Naive thymus-derived CD4-positive, alpha-beta T cell (primary cell): Measurements from ENCODE around the gene SETD1B. TPM values are rescaled to one million over a fixed set of nuclear protein-coding genes. Genes with fewer than 3 reads are reported as not detected.
"Not testable (repeated sequence)": the region's sequence is repeated elsewhere in the genome, so short reads cannot be mapped to it uniquely, and the experiment has no call there.

ENCODE experiments used
- ATAC-seq: fragments of 150-1000 bp; cut with Tn5 transposase; 2 replicates; pipeline ENCODE4 v1.10.0; 2021; ENCODE audit warnings: mild to moderate bottlenecking, moderate library complexity
- CTCF ChIA-PET: fragments of 350-600 bp; sonication (Branson Sonifier 250); formaldehyde crosslinking; loops from one replicate; lab custom pipeline; 2021; ENCODE audit warnings: antibody characterized with exemption; lab: Charles Lee
- POLR2A ChIA-PET: fragments of 350-600 bp; sonication (Branson Sonifier 250); formaldehyde crosslinking; loops from one replicate; lab custom pipeline; 2021; ENCODE audit warnings: antibody characterized with exemption, inconsistent platforms; lab: Charles Lee
- DNase-seq, 9 donors: peaks; one replicate each; pipeline versions ENCODE4 v3.0.0 to v3.0.0-alpha.2; 2020 to 2022; ENCODE audit warnings: mixed read lengths in 1 of 9
- H3K27ac ChIP-seq: one replicate; pipeline ENCODE4 v1.7.0; 2013; ENCODE audit warnings: mild to moderate bottlenecking, low read depth, low read length, moderate library complexity
- H3K27me3 ChIP-seq, 2 donors: one replicate each; pipeline ENCODE4 v1.7.0; 2013; ENCODE audit warnings: low read length in 2 of 2, mild to moderate bottlenecking in 2 of 2, moderate library complexity in 2 of 2; ENCODE audit not compliant: control insufficient read depth in 2 of 2, insufficient read depth in 2 of 2
- H3K36me3 ChIP-seq, 3 experiments: 1 replicate in 2 of 3; 2 replicates in 1 of 3; pipeline ENCODE4 v1.7.0; 2013; ENCODE audit warnings: low read length in 3 of 3, mild to moderate bottlenecking in 3 of 3, moderate library complexity in 1 of 3; ENCODE audit not compliant: insufficient read depth in 3 of 3, control insufficient read depth in 2 of 3
- H3K4me1 ChIP-seq, 2 donors: one replicate each; pipeline ENCODE4 v1.7.0; 2013; ENCODE audit warnings: low read length in 2 of 2, mild to moderate bottlenecking in 2 of 2, moderate library complexity in 1 of 2; ENCODE audit not compliant: control insufficient read depth in 2 of 2, insufficient read depth in 2 of 2
- H3K4me3 ChIP-seq: 2 replicates; pipeline ENCODE4 v1.7.0; 2013; ENCODE audit warnings: mild to moderate bottlenecking, low read length
- H3K9me3 ChIP-seq, 3 experiments: 1 replicate in 2 of 3; 2 replicates in 1 of 3; pipeline ENCODE4 v1.7.0; 2013; ENCODE audit warnings: low read length in 3 of 3; ENCODE audit not compliant: control insufficient read depth in 2 of 3
- H3K27ac Mint-ChIP-seq, 9 donors: one replicate each; pipeline ENCODE4 v1.8.0; 2020 to 2022; ENCODE audit warnings: mixed read lengths in 9 of 9, mild to moderate bottlenecking in 8 of 9, moderate library complexity in 5 of 9, inconsistent platforms in 2 of 9
- H3K27me3 Mint-ChIP-seq, 5 donors: one replicate each; pipeline ENCODE4 v1.8.0; 2021 to 2022; ENCODE audit warnings: mixed read lengths in 5 of 5, mild to moderate bottlenecking in 1 of 5
- H3K36me3 Mint-ChIP-seq, 5 donors: one replicate each; pipeline ENCODE4 v1.8.0; 2020 to 2022; ENCODE audit warnings: mixed read lengths in 5 of 5, mild to moderate bottlenecking in 3 of 5, inconsistent platforms in 1 of 5
- H3K4me1 Mint-ChIP-seq, 7 donors: one replicate each; pipeline ENCODE4 v1.8.0; 2020 to 2022; ENCODE audit warnings: mixed read lengths in 7 of 7, mild to moderate bottlenecking in 3 of 7, inconsistent platforms in 1 of 7
- H3K4me3 Mint-ChIP-seq, 10 donors: one replicate each; pipeline ENCODE4 v1.8.0; 2020 to 2022; ENCODE audit warnings: mild to moderate bottlenecking in 10 of 10, mixed read lengths in 10 of 10, moderate library complexity in 6 of 10, inconsistent platforms in 2 of 10
- H3K9me3 Mint-ChIP-seq, 11 donors: one replicate each; pipeline ENCODE4 v1.8.0; 2020 to 2022; ENCODE audit warnings: mixed read lengths in 11 of 11, mild to moderate bottlenecking in 4 of 11, inconsistent platforms in 1 of 11, moderate library complexity in 1 of 11
- intact Hi-C, 2 donors: fragments of 100-400 bp; cut with micrococcal nuclease; formaldehyde crosslinking; loops; one replicate each; pipeline ENCODE4 v1.15.1; 2023
- polyA plus RNA-seq, 2 donors: library from polyadenylated mRNA; unstranded; fragments of 300-500 nt; fragmentation: Illumina TruSeq; gene quantifications; one replicate each; pipeline ENCODE4 v1.2.3, GENCODE V29; 2021
- total RNA-seq, 6 experiments: library from RNA in 5 of 6; stranded (reverse) in 5 of 6; gene quantifications; 1 replicate in 5 of 6; 2 replicates in 1 of 6; pipeline ENCODE4 v1.2.3 and lab custom pipeline; 2021 to 2026

Gene SETD1B
- total and polyA plus RNA-seq, 7 experiments from 2014 or later: 2.1 to 124 (median 77.7) TPM

GRCh38 chr12:121860699-121861098 is 56.9 kb downstream of the SETD1B start:
- H3K27me3 ChIP-seq, DNase-seq, H3K27me3 Mint-ChIP-seq, H3K9me3 Mint-ChIP-seq, POLR2A ChIA-PET, H3K36me3 Mint-ChIP-seq, H3K9me3 ChIP-seq, H3K4me3 Mint-ChIP-seq, CTCF ChIA-PET, H3K36me3 ChIP-seq, H3K4me3 ChIP-seq, ATAC-seq, H3K4me1 Mint-ChIP-seq, H3K4me1 ChIP-seq, H3K27ac ChIP-seq, intact Hi-C loops, H3K27ac Mint-ChIP-seq: not testable (repeated sequence)

GRCh38 chr12:121861636-121862254 is 57.9 kb downstream of the SETD1B start:
- Histone ChIP-seq H3K4me3 (no peak overlapping the region), H3K27me3 (no peaks in the 10 kb centered on the region), H3K27ac (no peak overlapping the region), H3K36me3 (no peaks in the 10 kb centered on the region), H3K9me3 (no peaks in the 10 kb centered on the region), H3K4me1 (no peaks in the 10 kb centered on the region)
- H3K27me3 Mint-ChIP-seq: no peaks in the 10 kb centered on the region
- no peak for ATAC-seq
- CTCF ChIA-PET: no interaction called here
- H3K9me3 Mint-ChIP-seq: no peaks in the 10 kb centered on the region
- peaks cover 0 to 4% (median 0%) of the 10 kb centered on the region in 7 donors for H3K4me1 Mint-ChIP-seq
- H3K27ac Mint-ChIP-seq: no peak overlapping the region
- intact Hi-C loops: no loop called here
- H3K36me3 Mint-ChIP-seq: no peaks in the 10 kb centered on the region
- DNase-seq: no peak
- no peak overlapping the region for H3K4me3 Mint-ChIP-seq
- POLR2A ChIA-PET: interaction anchor here (0.6 kb wide), 1 partner anchor 165 kb away, joined by 3 read pairs; no protein-coding TSS in a partner anchor

- Mint-ChIP-seq H3K27me3 (no peaks in the 10 kb centered on the region), H3K4me1 (peaks cover 0 to 4% (median 0%) of the 10 kb centered on the region in 7 donors), H3K9me3 (no peaks in the 10 kb centered on the region), H3K27ac (no peak overlapping the region), H3K4me3 (no peak overlapping the region), H3K36me3 (no peaks in the 10 kb centered on the region)
- Histone ChIP-seq H3K9me3 (no peaks in the 10 kb centered on the region), H3K27ac (no peak overlapping the region), H3K27me3 (no peaks in the 10 kb centered on the region), H3K4me3 (no peak overlapping the region), H3K4me1 (no peaks in the 10 kb centered on the region), H3K36me3 (no peaks in the 10 kb centered on the region)
- intact Hi-C loops: no loop called here
- POLR2A ChIA-PET: no interaction called here
- CTCF ChIA-PET: no interaction called here
- no peak for ATAC-seq
- DNase-seq: no peak
These were observed 62.5 kb downstream of the SETD1B start for GRCh38 chr12:121866331-121866730.

GRCh38 chr12:121869229-121869628 is 65.4 kb downstream of the SETD1B start:
- H3K4me1 ChIP-seq, POLR2A ChIA-PET, H3K4me1 Mint-ChIP-seq, H3K27ac Mint-ChIP-seq, H3K27me3 Mint-ChIP-seq, H3K27ac ChIP-seq, H3K9me3 Mint-ChIP-seq, H3K4me3 Mint-ChIP-seq, H3K9me3 ChIP-seq, H3K4me3 ChIP-seq, ATAC-seq, H3K27me3 ChIP-seq, H3K36me3 ChIP-seq, H3K36me3 Mint-ChIP-seq, intact Hi-C loops, CTCF ChIA-PET, DNase-seq: not testable (repeated sequence)

- intact Hi-C loops: no loop called here
- ATAC-seq (no peak), DNase-seq (no peak)
- no peak overlapping the region for H3K4me3 Mint-ChIP-seq
- H3K27me3 Mint-ChIP-seq: no peaks in the 10 kb centered on the region
- H3K27ac ChIP-seq: no peak overlapping the region
- ChIA-PET POLR2A (no interaction called here), CTCF (no interaction called here)
- H3K4me1 ChIP-seq: no peaks in the 10 kb centered on the region
- H3K4me1 Mint-ChIP-seq: peaks cover 0 to 5% (median 0%) of the 10 kb centered on the region in 7 donors
- H3K36me3 Mint-ChIP-seq: no peaks in the 10 kb centered on the region
- H3K27me3 ChIP-seq: no peaks in the 10 kb centered on the region
- no peak overlapping the region for H3K27ac Mint-ChIP-seq
- H3K9me3 Mint-ChIP-seq: no peaks in the 10 kb centered on the region
- no peaks in the 10 kb centered on the region for H3K9me3 ChIP-seq
- H3K36me3 ChIP-seq: no peaks in the 10 kb centered on the region
- no peak overlapping the region for H3K4me3 ChIP-seq
These were observed 67.7 kb downstream of the SETD1B start for GRCh38 chr12:121871467-121871866.

DNA sequence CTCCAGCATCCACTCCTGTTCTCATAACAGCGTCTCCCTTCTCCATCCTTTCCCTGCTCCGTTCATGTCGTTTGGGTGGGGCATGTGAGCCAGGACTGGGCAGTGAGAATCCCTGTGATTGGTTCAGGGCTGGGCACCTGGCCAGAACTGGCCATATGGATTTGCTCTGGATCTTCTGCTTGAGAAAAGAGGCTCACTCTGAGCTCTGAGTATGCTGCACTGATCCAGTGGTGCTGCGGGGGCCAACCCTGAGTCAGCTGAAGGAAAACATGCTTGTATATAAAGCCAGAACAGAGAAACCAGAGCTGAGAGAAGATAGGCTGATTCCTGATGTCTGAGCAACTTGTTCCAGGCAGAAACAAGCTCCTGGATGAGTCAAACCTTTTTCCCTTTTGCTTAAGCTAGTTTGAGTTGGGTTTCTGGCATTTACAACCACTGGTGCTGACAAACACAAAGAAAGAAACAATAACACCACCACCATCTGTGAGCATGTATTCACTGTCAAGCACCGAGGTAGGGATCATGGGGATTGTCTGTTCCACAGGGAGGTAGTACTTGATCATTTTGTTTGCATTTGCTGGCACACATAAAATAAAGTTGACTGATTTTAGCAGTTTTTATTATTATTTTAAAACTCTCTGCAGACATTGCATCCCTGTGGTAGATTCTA is 68.9 kb downstream of the SETD1B start:
- intact Hi-C loops: no loop called here
- H3K4me1 Mint-ChIP-seq: peaks cover 0 to 5% (median 0%) of the 10 kb centered on the region in 7 donors
- Histone ChIP-seq H3K9me3 (no peaks in the 10 kb centered on the region), H3K27ac (no peak overlapping the region), H3K27me3 (no peaks in the 10 kb centered on the region), H3K4me1 (no peaks in the 10 kb centered on the region), H3K4me3 (no peak overlapping the region), H3K36me3 (no peaks in the 10 kb centered on the region)
- no peak overlapping the region for H3K4me3 Mint-ChIP-seq
- no peak overlapping the region for H3K27ac Mint-ChIP-seq
- no peaks in the 10 kb centered on the region for H3K9me3 Mint-ChIP-seq
- ATAC-seq: no peak
- ChIA-PET CTCF (interaction anchor here (0.6 kb wide), 2 partner anchors 96 to 308 kb away, joined by 3 to 8 read pairs; no protein-coding TSS in a partner anchor), POLR2A (no interaction called here)
- no peaks in the 10 kb centered on the region for H3K36me3 Mint-ChIP-seq
- no peaks in the 10 kb centered on the region for H3K27me3 Mint-ChIP-seq
- DNase-seq: no peak

GRCh38 chr12:121873216-121873569 is 69.4 kb downstream of the SETD1B start:
- H3K27me3 ChIP-seq: no peaks in the 10 kb centered on the region
- CTCF ChIA-PET: interaction anchor here (0.6 kb wide), 1 partner anchor 96 kb away, joined by 8 read pairs; no protein-coding TSS in a partner anchor
- intact Hi-C loops: no loop called here
- H3K27ac ChIP-seq: no peak overlapping the region
- H3K4me1 Mint-ChIP-seq: peaks cover 0 to 7% (median 0%) of the 10 kb centered on the region in 7 donors
- H3K4me1 ChIP-seq: no peaks in the 10 kb centered on the region
- no peaks in the 10 kb centered on the region for H3K27me3 Mint-ChIP-seq
- no peak for DNase-seq
- POLR2A ChIA-PET: no interaction called here
- H3K4me3 Mint-ChIP-seq: no peak overlapping the region
- H3K9me3 Mint-ChIP-seq: no peaks in the 10 kb centered on the region
- H3K27ac Mint-ChIP-seq: no peak overlapping the region
- no peaks in the 10 kb centered on the region for H3K36me3 Mint-ChIP-seq
- no peak for ATAC-seq
- no peak overlapping the region for H3K4me3 ChIP-seq
- no peaks in the 10 kb centered on the region for H3K36me3 ChIP-seq
- no peaks in the 10 kb centered on the region for H3K9me3 ChIP-seq
